Endothelial cell of umbilical vein (primary cell): Measurements from ENCODE around the gene FUT7. TPM values are rescaled to one million over a fixed set of nuclear protein-coding genes. Genes with fewer than 3 reads are reported as not detected.

Experiments used
- BruUV-seq: library from RNA; stranded (reverse); fragments of 400-500 nt; replicated peaks from 2 replicates; lab custom pipeline; 2021; lab: Mats Ljungman, UMichigan
- CTCF ChIA-PET: fragments of 300-600, 350-600 bp; sonication (Branson Sonifier 250); formaldehyde crosslinking; loops from one replicate; lab custom pipeline; 2021; ENCODE audit warnings: antibody characterized with exemption, inconsistent platforms; lab: Charles Lee
- POLR2A ChIA-PET: fragments of 300-600, 350-600 bp; sonication (Branson Sonifier 250); formaldehyde crosslinking; loops from one replicate; lab custom pipeline; 2021; ENCODE audit warnings: antibody characterized with exemption, inconsistent platforms; lab: Charles Lee
- DNase-seq: peaks from one replicate; pipeline ENCODE4 v3.0.0-alpha.2; 2011; ENCODE audit warnings: low read depth, low spot score
- FAIRE-seq: peaks from 2 replicates; lab custom pipeline; 2011; peaks lifted over from hg19 to GRCh38; lab: Jason Lieb, UNC
- H2AFZ ChIP-seq: 2 replicates; pipeline ENCODE4 v1.6.0; 2012; ENCODE audit warnings: low read depth, low read length, control low read depth, inconsistent platforms
- H3K27ac ChIP-seq: 2 replicates; pipeline ENCODE4 v1.5.1; 2011; ENCODE audit warnings: low read depth, mild to moderate bottlenecking, control low read depth, low read length, moderate library complexity; ENCODE audit not compliant: insufficient read depth
- H3K27me3 ChIP-seq, 2 experiments: 2 replicates each; pipeline versions ENCODE4 v1.6.0 to v1.6.1; 2011; ENCODE audit warnings: low read length in 2 of 2, mixed read lengths in 1 of 2; ENCODE audit not compliant: control insufficient read depth in 2 of 2, insufficient read depth in 2 of 2
- H3K36me3 ChIP-seq, 2 experiments: 2 replicates in 1 of 2; 3 replicates in 1 of 2; pipeline ENCODE4 v1.5.1; 2011; ENCODE audit warnings: low read length in 2 of 2, mild to moderate bottlenecking in 1 of 2, moderate library complexity in 1 of 2; ENCODE audit not compliant: control insufficient read depth in 2 of 2, insufficient read depth in 2 of 2; ENCODE audit errors: extremely low read depth in 1 of 2
- H3K4me1 ChIP-seq: 3 replicates; pipeline ENCODE4 v1.5.1; 2011; ENCODE audit warnings: mild to moderate bottlenecking, low read length; ENCODE audit not compliant: control insufficient read depth, insufficient read depth; ENCODE audit errors: extremely low read depth
- H3K4me2 ChIP-seq: 2 replicates; pipeline ENCODE4 v1.6.1; 2011; ENCODE audit warnings: low read length, control low read depth, mixed read lengths; ENCODE audit not compliant: insufficient read depth
- H3K4me3 ChIP-seq, 3 experiments: fragments of 200-600 bp in 1 of 3; sonication (generic), shearing (Covaris generic) in 1 of 3; replicated peaks in 1 of 3; 2 replicates each; pipeline ENCODE4 v1.5.1; 2011 to 2016; ENCODE audit warnings: control low read depth in 3 of 3, low read length in 3 of 3, mild to moderate bottlenecking in 2 of 3, inconsistent platforms in 1 of 3, low read depth in 1 of 3, moderate library complexity in 1 of 3; ENCODE audit not compliant: insufficient read depth in 1 of 3
- H3K79me2 ChIP-seq: 2 replicates; pipeline ENCODE4 v1.6.0; 2012; ENCODE audit warnings: low read length, inconsistent platforms; ENCODE audit not compliant: control insufficient read depth, insufficient read depth
- H3K9ac ChIP-seq: replicated peaks from 2 replicates; pipeline ENCODE3; 2011; ENCODE audit warnings: low read length, control low read depth; ENCODE audit not compliant: insufficient read depth; ENCODE audit errors: extremely low read depth
- H3K9me1 ChIP-seq: replicated peaks from 3 replicates; pipeline ENCODE4 v1.6.0; 2011; ENCODE audit warnings: mild to moderate bottlenecking, low read length; ENCODE audit not compliant: control insufficient read depth, insufficient read depth; ENCODE audit errors: extremely low read depth
- H3K9me3 ChIP-seq: replicated peaks from 2 replicates; pipeline ENCODE4 v1.5.1; 2012; ENCODE audit warnings: low read length, inconsistent platforms; ENCODE audit not compliant: control insufficient read depth, insufficient read depth
- H4K20me1 ChIP-seq: replicated peaks from 2 replicates; pipeline ENCODE3; 2011; ENCODE audit warnings: mild to moderate bottlenecking, low read length; ENCODE audit not compliant: control insufficient read depth, insufficient read depth; ENCODE audit errors: extremely low read depth
- CTCF ChIP-seq, 2 donors: IDR thresholded peaks; 1 replicate in 1 of 2; 2 replicates in 1 of 2; pipeline ENCODE4 v1.5.1; 2011; ENCODE audit warnings: low read length in 2 of 2, mild to moderate bottlenecking in 2 of 2, moderate library complexity in 2 of 2, control low read depth in 1 of 2, inconsistent platforms in 1 of 2, low read depth in 1 of 2; ENCODE audit not compliant: insufficient read depth in 1 of 2; ENCODE audit errors: extremely low read depth in 1 of 2
- EZH2 ChIP-seq: IDR thresholded peaks from 2 replicates; pipeline ENCODE4 v1.6.1; 2012; ENCODE audit warnings: borderline replicate concordance, low read depth, mild to moderate bottlenecking, moderate library complexity, low read length, inconsistent platforms; ENCODE audit not compliant: severe bottlenecking
- FOS ChIP-seq: IDR thresholded peaks from 2 replicates; pipeline ENCODE4 v1.6.1; 2011; ENCODE audit warnings: mild to moderate bottlenecking, low read length, moderate library complexity, borderline replicate concordance; ENCODE audit not compliant: insufficient read depth
- GATA2 ChIP-seq: IDR thresholded peaks from 2 replicates; pipeline ENCODE4 v1.7.0; 2011; ENCODE audit warnings: low read depth, mild to moderate bottlenecking, moderate library complexity, mixed read lengths, low read length; ENCODE audit not compliant: insufficient read length, insufficient read depth
- JUN ChIP-seq: IDR thresholded peaks from 2 replicates; pipeline ENCODE4 v1.6.1; 2011; ENCODE audit warnings: borderline replicate concordance, low read depth; ENCODE audit not compliant: insufficient read length, insufficient read depth
- MAX ChIP-seq: IDR thresholded peaks from 2 replicates; pipeline ENCODE4 v1.6.1; 2011; ENCODE audit not compliant: insufficient read depth, insufficient read length
- MYC ChIP-seq: IDR thresholded peaks from one replicate; pipeline ENCODE4 v1.6.1; 2011; ENCODE audit warnings: mild to moderate bottlenecking, low read depth, low read length
- POLR2A ChIP-seq: IDR thresholded peaks from 2 replicates; pipeline ENCODE4 v1.6.1; 2012; ENCODE audit warnings: low read depth, mild to moderate bottlenecking, control low read depth, low read length
- POLR2AphosphoS5 ChIP-seq: IDR thresholded peaks from 2 replicates; pipeline ENCODE4 v1.6.1; 2012; ENCODE audit warnings: low read depth, mild to moderate bottlenecking, control low read depth, low read length, moderate library complexity; ENCODE audit not compliant: insufficient read depth
- dilution Hi-C: fragments of 300-500 bp; cut with MboI; formaldehyde crosslinking; loops from one replicate; pipeline ENCODE4 v1.15.0; 2019; ENCODE audit warnings: low sequenced_read_pairs; ENCODE audit not compliant: extremely low pct_ligation_motif_present
- intact Hi-C: fragments of 100-400 bp; cut with micrococcal nuclease; formaldehyde crosslinking; loops from one replicate; pipeline ENCODE4 v1.10.0; 2022
- polyA plus RNA-seq, 4 experiments: library from polyadenylated mRNA; depleted of rRNA in 3 of 4; stranded (reverse) in 3 of 4; unstranded in 1 of 4; fragments of >200 nt; gene quantifications; 2 replicates each; pipeline versions ENCODE4 v1.2.1 to v1.2.3, GENCODE V29; 2011 to 2012; ENCODE audit warnings: missing spikeins in 1 of 4
- total RNA-seq: library from RNA; stranded (reverse); gene quantifications from 2 replicates; pipeline ENCODE4 v1.2.3, GENCODE V29; 2021

FUT7 gene
- total and polyA plus RNA-seq, 2 donors (not counting 3 experiments of a cell fraction or from before 2014, with no cell fraction given), result not detected

- no TSS peak for BruUV-seq
- TF ChIP-seq POLR2AphosphoS5 (no peak), MYC (no peak), POLR2A (no peak), CTCF (IDR thresholded peaks at IDR 0.05; ENCODE audit: extremely low read depth in 1 of 2, insufficient read depth in 1 of 2, low read depth in 1 of 2, low read length in 2 of 2) (no peak), EZH2 (no peak), MAX (no peak), FOS (no peak), JUN (no peak), GATA2 (no peak)
- Histone ChIP-seq H2AFZ (no peak overlapping the region), H3K4me1 (peaks cover 32% of the 10 kb centered on the region), H3K9me3 (no peaks in the 10 kb centered on the region), H3K4me2 (no peak overlapping the region), H4K20me1 (no peaks in the 10 kb centered on the region), H3K27ac (no peak overlapping the region), H3K9me1 (no peaks in the 10 kb centered on the region), H3K79me2 (peaks cover 9% of the 10 kb centered on the region), H3K4me3 (no peak overlapping the region), H3K27me3 (no peaks in the 10 kb centered on the region), H3K36me3 (no peaks in the 10 kb centered on the region), H3K9ac (no peak overlapping the region)
- FAIRE-seq (no peak), DNase-seq (no peak)
- intact Hi-C loops (loop anchor here (5.0 kb wide), 2 partner anchors 48 to 153 kb away; partner anchors contain the start of genes AJM1 and C8G), dilution Hi-C loops (no loop called here)
- POLR2A ChIA-PET, result no interaction called here
- CTCF ChIA-PET, result interaction anchor here (1.3 to 1.9 kb wide), 3 partner anchors 41 to 69 kb away, joined by 3 to 16 read pairs (median 4); no protein-coding TSS in a partner anchor
Measured at GRCh38 chr9:136994888-136995230, 37.0 kb downstream of the FUT7 start.
